Endothelial cell of umbilical vein (primary cell): Measurements from ENCODE around the gene TBC1D10A.

Experiments used
- FOS ChIP-seq: IDR thresholded peaks from 2 replicates; pipeline ENCODE4 v1.6.1; 2011; ENCODE audit warnings: mild to moderate bottlenecking, low read length, moderate library complexity, borderline replicate concordance; ENCODE audit not compliant: insufficient read depth
- JUN ChIP-seq: IDR thresholded peaks from 2 replicates; pipeline ENCODE4 v1.6.1; 2011; ENCODE audit warnings: borderline replicate concordance, low read depth; ENCODE audit not compliant: insufficient read length, insufficient read depth
- MAX ChIP-seq: IDR thresholded peaks from 2 replicates; pipeline ENCODE4 v1.6.1; 2011; ENCODE audit not compliant: insufficient read depth, insufficient read length
- MYC ChIP-seq: IDR thresholded peaks from one replicate; pipeline ENCODE4 v1.6.1; 2011; ENCODE audit warnings: mild to moderate bottlenecking, low read depth, low read length
- POLR2A ChIP-seq: IDR thresholded peaks from 2 replicates; pipeline ENCODE4 v1.6.1; 2012; ENCODE audit warnings: low read depth, mild to moderate bottlenecking, control low read depth, low read length
- POLR2AphosphoS5 ChIP-seq: IDR thresholded peaks from 2 replicates; pipeline ENCODE4 v1.6.1; 2012; ENCODE audit warnings: low read depth, mild to moderate bottlenecking, control low read depth, low read length, moderate library complexity; ENCODE audit not compliant: insufficient read depth
- TF ChIP-seq, protein P1 (sequence below), 2 donors: IDR thresholded peaks; 1 replicate in 1 of 2; 2 replicates in 1 of 2; pipeline ENCODE4 v1.5.1; 2011; ENCODE audit warnings: low read length in 2 of 2, mild to moderate bottlenecking in 2 of 2, moderate library complexity in 2 of 2, control low read depth in 1 of 2, inconsistent platforms in 1 of 2, low read depth in 1 of 2; ENCODE audit not compliant: insufficient read depth in 1 of 2; ENCODE audit errors: extremely low read depth in 1 of 2

GRCh38 chr22:30338802-30339201 lies 12.1 kb upstream of the TBC1D10A start:
- TF ChIP-seq POLR2A, result no peak
- TF ChIP-seq, protein P1, sequence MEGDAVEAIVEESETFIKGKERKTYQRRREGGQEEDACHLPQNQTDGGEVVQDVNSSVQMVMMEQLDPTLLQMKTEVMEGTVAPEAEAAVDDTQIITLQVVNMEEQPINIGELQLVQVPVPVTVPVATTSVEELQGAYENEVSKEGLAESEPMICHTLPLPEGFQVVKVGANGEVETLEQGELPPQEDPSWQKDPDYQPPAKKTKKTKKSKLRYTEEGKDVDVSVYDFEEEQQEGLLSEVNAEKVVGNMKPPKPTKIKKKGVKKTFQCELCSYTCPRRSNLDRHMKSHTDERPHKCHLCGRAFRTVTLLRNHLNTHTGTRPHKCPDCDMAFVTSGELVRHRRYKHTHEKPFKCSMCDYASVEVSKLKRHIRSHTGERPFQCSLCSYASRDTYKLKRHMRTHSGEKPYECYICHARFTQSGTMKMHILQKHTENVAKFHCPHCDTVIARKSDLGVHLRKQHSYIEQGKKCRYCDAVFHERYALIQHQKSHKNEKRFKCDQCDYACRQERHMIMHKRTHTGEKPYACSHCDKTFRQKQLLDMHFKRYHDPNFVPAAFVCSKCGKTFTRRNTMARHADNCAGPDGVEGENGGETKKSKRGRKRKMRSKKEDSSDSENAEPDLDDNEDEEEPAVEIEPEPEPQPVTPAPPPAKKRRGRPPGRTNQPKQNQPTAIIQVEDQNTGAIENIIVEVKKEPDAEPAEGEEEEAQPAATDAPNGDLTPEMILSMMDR (IDR thresholded peaks at IDR 0.05; ENCODE audit: extremely low read depth in 1 of 2, insufficient read depth in 1 of 2, low read depth in 1 of 2, low read length in 2 of 2), result no peak
- no peak for TF ChIP-seq POLR2AphosphoS5
- TF ChIP-seq FOS, result no peak
- no peak for TF ChIP-seq JUN
- no peak for TF ChIP-seq MYC
- TF ChIP-seq MAX, result no peak
